GM19099 (cell line): ENCODE results near the gene BTBD10.

ENCODE experiments used
- POLR2A ChIP-seq: IDR thresholded peaks from 3 replicates; pipeline ENCODE4 v1.6.1; 2011; ENCODE audit warnings: low read depth; ENCODE audit not compliant: insufficient read length; ENCODE audit errors: extremely low read depth

Gene BTBD10

DNA sequence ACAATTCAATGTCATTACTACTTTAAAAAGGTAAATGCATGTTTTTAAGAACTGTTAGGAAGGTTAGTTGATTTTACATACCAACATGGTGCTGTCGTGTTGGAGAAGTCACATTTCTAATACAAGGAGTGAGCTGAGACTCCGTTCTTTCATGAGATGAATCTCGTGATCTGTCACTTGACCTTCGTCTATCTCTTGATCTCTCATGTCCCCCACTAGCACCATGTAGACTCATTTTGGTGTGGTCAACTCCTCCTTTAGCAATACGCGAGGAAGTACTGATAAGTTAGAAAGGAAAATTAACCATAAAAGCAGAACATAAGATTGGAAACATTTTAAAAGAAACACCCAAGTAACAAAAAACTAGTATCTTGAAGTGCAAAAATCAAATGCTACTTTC, 41.5 kb downstream of the BTBD10 start:
- no peak for TF ChIP-seq POLR2A

- TF ChIP-seq POLR2A: no peak
These were observed 47.8 kb downstream of the BTBD10 start for GRCh38 chr11:13415201-13415600.

- TF ChIP-seq POLR2A: no peak
These were observed 57.8 kb downstream of the BTBD10 start for GRCh38 chr11:13405220-13405619.

- TF ChIP-seq POLR2A: no peak
These were observed 71.8 kb downstream of the BTBD10 start for GRCh38 chr11:13391217-13391616.

- TF ChIP-seq POLR2A: no peak
These were observed 74.3 kb downstream of the BTBD10 start for GRCh38 chr11:13388741-13389140.

DNA sequence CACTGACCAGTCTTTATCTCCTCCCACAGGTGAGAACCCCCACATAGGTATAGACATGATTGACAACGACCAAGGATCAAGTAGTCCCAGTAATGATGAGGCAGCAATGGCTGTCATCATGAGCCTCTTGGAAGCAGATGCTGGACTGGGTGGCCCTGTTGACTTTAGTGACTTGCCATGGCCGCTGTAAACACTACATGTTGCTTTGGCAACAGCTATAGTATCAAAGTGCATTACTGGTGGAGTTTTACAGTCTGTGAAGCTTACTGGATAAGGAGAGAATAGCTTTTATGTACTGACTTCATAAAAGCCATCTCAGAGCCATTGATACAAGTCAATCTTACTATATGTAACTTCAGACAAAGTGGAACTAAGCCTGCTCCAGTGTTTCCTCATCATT, 76.5 kb downstream of the BTBD10 start:
- TF ChIP-seq POLR2A: no peak

DNA sequence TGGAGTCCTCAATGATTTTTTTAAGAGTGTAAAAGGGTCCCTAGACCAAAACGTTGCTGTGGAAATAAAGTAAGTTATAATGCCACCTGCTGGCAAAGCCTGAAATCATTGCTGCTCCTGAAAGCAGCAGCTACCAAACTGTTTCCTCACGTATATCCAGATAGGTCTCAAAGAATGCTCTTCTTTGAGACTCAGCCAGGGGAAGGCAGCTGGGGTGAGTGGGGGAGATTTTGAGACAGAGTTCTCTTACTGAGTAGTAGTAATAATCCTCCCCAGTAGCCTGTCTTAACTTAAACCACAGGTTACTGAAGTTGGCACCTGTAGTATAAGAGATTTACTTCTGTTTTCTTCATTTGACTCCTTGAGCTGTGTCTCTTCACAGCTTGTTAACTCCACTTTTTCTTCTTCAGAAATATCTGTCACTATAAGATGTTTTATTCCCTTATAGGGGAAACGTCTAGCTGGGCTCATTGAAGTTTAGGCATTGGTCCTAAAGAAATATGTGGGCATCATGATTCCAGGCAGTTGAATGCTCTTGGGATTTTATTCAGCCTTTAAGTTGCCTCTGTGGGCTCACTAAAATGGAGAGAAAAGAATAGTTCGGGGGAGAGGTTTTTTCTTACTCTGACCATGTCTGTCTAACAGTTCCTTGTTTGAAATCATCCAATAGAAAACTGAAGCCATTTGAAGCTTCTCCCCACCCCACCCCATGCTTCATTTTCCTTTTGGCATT, 77.9 kb downstream of the BTBD10 start:
- no peak for TF ChIP-seq POLR2A

DNA sequence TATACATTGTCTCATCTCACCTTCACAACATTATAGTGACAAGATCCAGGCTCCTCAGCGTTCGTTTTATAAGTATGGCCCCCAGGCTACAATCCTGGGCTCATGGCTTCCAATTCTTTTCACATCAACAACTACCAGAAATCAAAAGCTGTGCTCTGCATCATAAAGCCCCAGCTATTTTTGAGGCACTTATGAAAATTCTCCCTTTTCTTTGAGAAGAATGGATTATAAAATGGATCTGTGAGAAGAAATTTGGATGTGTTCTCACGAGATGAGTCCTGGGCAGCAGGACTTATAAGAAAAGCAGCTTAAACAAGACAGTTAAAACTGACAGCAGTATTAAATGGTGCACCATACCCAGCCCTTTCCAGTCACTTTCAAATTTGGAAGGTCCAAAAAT, 80.3 kb downstream of the BTBD10 start:
- TF ChIP-seq POLR2A: no peak

DNA sequence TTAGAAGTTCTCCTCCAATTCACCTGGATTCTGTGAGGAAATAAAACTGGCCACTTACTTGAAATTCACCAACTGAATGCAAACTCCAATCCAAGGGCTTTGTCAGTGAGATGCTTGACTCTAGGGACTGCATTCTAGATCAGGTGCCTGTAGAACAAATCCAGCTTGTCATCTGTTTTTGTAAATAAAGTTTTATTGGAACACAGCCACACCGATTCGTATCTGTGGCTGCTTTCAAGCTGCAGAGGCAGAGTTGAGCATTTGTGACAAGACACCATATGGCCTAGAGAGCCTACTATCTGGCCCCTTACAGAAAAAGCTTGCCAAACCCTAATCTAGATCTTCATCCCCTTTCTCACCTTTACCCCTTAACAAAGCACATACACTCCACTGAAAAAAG, 82.3 kb downstream of the BTBD10 start:
- TF ChIP-seq POLR2A: no peak

DNA sequence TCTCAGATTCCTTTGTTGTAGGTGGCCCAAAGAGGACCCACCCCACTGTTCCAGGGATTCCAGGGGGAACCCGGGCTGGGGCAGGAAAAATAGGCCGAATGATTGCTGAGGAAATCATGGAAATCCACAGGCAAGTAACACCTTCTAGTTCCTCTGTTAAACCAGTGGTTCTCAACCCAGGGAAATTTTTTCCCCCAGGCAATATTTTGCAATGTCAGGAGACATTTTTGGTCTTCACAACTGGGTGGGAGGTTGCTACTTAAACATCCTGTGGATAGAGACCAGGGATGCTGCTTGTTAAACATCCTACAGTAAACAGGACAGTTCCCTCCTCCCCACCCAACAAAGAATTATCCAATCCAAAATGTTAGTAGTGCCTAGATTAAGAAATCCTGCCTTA, 84.7 kb downstream of the BTBD10 start:
- TF ChIP-seq POLR2A: no peak

- no peak for TF ChIP-seq POLR2A
These were observed 86.2 kb downstream of the BTBD10 start for GRCh38 chr11:13376838-13377237.

GRCh38 chr11:13376402-13376801, 86.6 kb downstream of the BTBD10 start:
- TF ChIP-seq POLR2A: no peak

DNA sequence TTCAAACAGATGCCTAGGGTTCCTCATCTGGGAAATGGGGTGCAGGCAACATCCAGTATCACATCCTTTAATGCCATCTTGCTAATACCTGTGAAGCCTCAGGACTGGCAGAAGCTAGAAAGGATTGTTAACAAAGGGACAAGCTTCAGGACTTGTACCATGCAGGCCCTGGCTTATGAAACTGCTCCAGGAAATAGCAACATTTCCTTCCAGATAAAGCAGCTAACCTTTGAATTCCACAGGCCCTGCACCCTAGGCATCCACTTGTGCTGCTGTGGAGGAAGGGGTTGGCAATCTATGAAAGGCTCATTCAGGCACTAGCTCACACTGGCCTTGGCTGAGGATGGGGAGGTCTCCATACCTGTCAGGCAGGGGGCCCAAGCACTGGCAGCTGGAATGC, 87.2 kb downstream of the BTBD10 start:
- TF ChIP-seq POLR2A: no peak

GRCh38 chr11:13373216-13373615, 89.8 kb downstream of the BTBD10 start:
- no peak for TF ChIP-seq POLR2A

DNA sequence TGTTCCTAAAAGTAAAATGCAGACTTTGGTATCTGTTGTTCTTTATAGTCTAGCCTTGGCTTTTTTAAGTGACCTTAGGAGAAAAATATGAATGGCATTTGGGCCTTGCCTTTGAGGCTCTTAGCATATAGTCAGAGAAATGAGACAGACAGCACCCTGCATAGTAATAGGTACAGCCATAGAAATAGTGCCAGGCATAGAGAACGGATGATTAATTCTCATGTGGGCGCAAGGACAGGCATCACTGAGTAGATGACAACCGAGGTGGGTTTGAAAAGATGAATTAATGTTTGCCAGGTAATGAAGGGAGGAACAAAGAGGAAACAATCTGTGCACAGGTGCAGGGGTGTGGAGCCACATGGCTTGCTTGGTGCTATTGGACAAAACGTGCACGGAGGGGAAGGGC, 95.0 kb downstream of the BTBD10 start:
- TF ChIP-seq POLR2A: no peak

DNA sequence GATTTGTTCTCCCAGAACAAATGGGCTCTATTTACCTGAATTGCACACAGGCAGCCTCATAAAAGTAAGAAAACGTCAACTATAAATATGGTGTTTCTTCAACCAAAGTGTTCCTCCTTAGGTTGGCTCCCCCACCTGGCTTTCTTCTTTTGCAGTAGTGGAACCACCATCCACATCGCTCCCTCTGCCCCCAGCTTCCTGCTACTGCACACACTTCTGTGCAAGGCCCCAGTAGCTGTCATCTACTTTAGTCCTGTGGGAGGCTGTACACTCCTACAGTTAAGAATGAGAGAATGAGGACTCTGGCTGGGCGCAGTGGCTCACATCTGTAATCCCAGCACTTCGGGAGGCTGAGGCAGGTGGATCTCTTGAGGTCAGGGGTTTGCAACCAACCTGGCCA, 95.9 kb downstream of the BTBD10 start:
- TF ChIP-seq POLR2A: no peak
